ENCODE measurements around the gene MGAT5B. TPM values are rescaled to one million over a fixed set of nuclear protein-coding genes. Genes with fewer than 3 reads are reported as not detected.
A peak's percentile ranks its signal among the peaks of the same experiment; 100 is the strongest.

The MGAT5B gene, protein sequence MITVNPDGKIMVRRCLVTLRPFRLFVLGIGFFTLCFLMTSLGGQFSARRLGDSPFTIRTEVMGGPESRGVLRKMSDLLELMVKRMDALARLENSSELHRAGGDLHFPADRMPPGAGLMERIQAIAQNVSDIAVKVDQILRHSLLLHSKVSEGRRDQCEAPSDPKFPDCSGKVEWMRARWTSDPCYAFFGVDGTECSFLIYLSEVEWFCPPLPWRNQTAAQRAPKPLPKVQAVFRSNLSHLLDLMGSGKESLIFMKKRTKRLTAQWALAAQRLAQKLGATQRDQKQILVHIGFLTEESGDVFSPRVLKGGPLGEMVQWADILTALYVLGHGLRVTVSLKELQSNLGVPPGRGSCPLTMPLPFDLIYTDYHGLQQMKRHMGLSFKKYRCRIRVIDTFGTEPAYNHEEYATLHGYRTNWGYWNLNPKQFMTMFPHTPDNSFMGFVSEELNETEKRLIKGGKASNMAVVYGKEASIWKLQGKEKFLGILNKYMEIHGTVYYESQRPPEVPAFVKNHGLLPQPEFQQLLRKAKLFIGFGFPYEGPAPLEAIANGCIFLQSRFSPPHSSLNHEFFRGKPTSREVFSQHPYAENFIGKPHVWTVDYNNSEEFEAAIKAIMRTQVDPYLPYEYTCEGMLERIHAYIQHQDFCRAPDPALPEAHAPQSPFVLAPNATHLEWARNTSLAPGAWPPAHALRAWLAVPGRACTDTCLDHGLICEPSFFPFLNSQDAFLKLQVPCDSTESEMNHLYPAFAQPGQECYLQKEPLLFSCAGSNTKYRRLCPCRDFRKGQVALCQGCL
- polyA plus RNA-seq (2013, experiment 1 of 4), result 4.1 TPM
- polyA plus RNA-seq (2013, experiment 2 of 4), result 2.6 TPM
- polyA plus RNA-seq (2013, experiment 3 of 4), result 4.2 TPM
- polyA plus RNA-seq (2013, experiment 4 of 4), result 3.3 TPM

DNA sequence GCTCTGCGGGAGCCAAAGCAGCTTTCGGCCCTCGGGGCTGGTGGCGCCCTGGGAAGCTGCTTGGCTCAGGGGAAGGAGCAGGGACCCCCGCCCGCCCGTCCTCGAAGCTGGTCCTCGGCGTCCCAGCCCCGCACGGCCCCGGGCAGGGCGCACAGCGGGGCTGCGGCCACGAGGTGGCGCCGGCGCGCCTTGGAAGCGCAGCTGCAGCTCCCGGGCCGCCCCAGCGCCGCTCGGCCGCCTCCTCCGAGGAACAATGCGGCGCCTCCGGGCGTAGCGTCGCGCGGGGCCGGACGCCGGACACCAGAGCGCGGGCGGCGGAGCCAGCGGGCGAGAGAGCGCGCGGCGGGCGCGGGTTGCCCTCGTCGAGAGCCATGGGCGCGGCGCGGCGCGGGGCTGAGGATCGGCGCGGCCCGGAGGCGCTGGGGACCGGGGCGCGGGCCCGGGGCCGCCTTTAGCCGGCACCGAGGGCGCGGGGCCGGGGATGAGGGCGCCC, at the start of gene MGAT5B:
Gene MGAT5B (plus strand): TSS at position 229 of the 493 bp plus-strand sequence. CDS start 626 bp downstream, outside the sequence.
- no peaks in the 10 kb centered on the region for H3K9me3 ChIP-seq (ENCODE audit: control insufficient read depth, low read length)
- no peak within 1 kb of the TSS for H3K27ac ChIP-seq (ENCODE audit: insufficient read depth, low read depth, low read length, poor library complexity, severe bottlenecking)
- H3K4me1 ChIP-seq (ENCODE audit: control insufficient read depth, insufficient read depth, low read length), result peaks cover 15% of the 10 kb centered on the region
- peak within 1 kb of the TSS; percentile 35 for H3K4me3 ChIP-seq (ENCODE audit: insufficient read depth, low read depth, low read length)
- no peaks in the 10 kb centered on the region for H3K36me3 ChIP-seq (ENCODE audit: control insufficient read depth, insufficient read depth, low read length)
- H3K27me3 ChIP-seq (ENCODE audit: control insufficient read depth, insufficient read depth, low read length, poor library complexity, severe bottlenecking), result peaks cover 43% of the 10 kb centered on the region
- WGBS, 2 experiments, result 0% methylated on average over 76 of the region's 76 CpGs

DNA sequence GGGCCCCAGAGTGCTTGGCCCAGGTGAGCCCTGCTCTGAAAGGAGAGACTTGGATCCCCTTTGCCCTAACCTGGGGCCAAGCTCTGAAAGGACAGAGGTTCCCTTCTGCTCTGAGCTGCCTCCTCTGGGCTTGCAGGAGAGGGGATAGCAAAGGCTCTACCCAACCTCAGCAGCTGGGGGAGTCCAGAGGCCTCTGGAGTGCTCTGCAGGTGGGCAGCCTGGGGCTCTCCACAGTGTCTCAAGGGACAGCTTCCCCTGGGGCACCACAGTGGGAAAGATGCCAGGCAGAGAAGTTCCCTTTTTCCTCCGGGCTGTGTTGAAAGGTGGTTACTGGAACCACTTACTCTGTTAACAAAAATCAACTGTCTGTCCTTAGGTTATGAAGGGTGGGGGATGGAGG, 48.2 kb upstream of the MGAT5B start:
- H3K9me3 ChIP-seq (ENCODE audit: control insufficient read depth, low read length), result no peaks in the 10 kb centered on the region
- H3K27me3 ChIP-seq (ENCODE audit: control insufficient read depth, insufficient read depth, low read length, poor library complexity, severe bottlenecking), result no peaks in the 10 kb centered on the region
- peaks cover 5% of the 10 kb centered on the region for H3K4me1 ChIP-seq (ENCODE audit: control insufficient read depth, insufficient read depth, low read length)
- no peak overlapping the region for H3K4me3 ChIP-seq (ENCODE audit: insufficient read depth, low read depth, low read length)
- no peaks in the 10 kb centered on the region for H3K36me3 ChIP-seq (ENCODE audit: control insufficient read depth, insufficient read depth, low read length)
- no peak overlapping the region for H3K27ac ChIP-seq (ENCODE audit: insufficient read depth, low read depth, low read length, poor library complexity, severe bottlenecking)
- 53 to 69% methylated on average over 1 of the region's 1 CpG for WGBS, 2 experiments

DNA sequence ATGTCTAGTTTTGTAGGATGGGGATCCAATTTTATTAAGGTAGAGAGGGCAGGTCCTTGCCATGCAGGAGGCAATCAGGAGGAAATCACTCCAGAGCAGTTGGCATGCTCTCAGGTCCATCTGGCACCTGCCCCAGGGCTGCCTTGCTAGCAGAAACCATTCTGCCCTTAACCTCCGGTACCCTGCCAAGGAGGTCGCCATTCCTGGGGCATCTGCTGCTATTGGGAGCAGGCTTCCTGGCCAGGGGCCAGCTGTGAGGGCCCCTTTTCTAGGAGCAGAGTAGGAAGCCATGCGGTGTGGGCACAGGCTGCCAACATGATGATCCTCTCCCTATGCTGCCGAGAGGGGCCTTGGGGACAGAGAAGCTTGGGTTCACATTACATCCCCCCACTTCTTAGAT, 47.6 kb upstream of the MGAT5B start:
- H3K27ac ChIP-seq (ENCODE audit: insufficient read depth, low read depth, low read length, poor library complexity, severe bottlenecking), result no peak overlapping the region
- H3K4me1 ChIP-seq (ENCODE audit: control insufficient read depth, insufficient read depth, low read length), result peaks cover 5% of the 10 kb centered on the region
- no peak overlapping the region for H3K4me3 ChIP-seq (ENCODE audit: insufficient read depth, low read depth, low read length)
- H3K36me3 ChIP-seq (ENCODE audit: control insufficient read depth, insufficient read depth, low read length), result no peaks in the 10 kb centered on the region
- 94 to 97% methylated on average over 4 of the region's 4 CpGs for WGBS, 2 experiments
- no peaks in the 10 kb centered on the region for H3K9me3 ChIP-seq (ENCODE audit: control insufficient read depth, low read length)
- no peaks in the 10 kb centered on the region for H3K27me3 ChIP-seq (ENCODE audit: control insufficient read depth, insufficient read depth, low read length, poor library complexity, severe bottlenecking)

DNA sequence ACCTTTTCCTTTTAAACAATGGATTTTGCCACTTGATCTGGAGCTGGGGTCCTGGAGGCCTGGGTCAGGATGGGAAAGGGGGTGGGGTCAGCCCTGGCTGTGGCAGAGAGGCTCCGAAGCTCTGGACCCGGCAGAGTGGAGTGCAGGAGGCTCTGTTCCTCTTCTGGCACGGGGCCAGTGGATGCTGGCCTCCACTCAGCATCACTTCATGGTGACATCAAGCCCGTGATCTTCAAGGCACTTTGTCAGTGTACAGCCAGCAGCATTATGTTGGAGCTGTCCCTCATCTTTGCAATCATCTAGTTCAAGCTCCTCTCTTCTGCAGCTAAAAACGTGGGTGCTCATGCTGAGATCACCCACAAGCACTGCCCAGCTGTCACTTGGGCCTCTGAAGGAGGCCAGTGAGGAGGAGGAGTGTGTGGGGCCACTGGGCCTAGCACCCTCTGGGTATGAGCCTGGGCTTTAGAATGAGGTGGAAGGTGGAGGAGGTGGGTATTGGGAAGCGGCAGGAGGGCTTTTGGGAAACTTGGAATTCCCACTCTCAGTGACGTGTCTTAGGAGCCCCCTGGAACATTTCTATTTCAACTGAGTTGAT, 45.9 kb upstream of the MGAT5B start:
- WGBS, 2 experiments, result 83 to 90% methylated on average over 7 of the region's 7 CpGs
- no peaks in the 10 kb centered on the region for H3K36me3 ChIP-seq (ENCODE audit: control insufficient read depth, insufficient read depth, low read length)

DNA sequence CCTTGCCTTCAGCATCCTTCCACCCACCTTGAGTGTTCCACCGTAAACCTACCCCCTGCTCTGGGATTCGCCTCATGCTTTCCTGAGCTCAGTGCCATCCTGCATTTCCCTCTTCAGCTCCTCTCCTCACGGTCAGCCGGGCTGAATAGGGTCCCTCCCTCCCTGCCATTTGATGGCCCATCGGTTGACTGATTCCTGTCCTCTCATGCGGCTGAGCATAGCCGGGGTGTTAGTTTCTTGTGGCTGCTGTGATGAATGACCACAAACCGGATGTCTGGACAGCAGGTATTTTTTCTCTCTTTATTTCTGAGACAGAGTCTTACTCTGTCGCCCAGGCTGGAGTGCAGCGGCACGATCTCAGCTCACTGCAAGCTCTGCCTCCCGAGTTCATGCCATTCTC, 44.1 kb upstream of the MGAT5B start:
- H3K4me1 ChIP-seq (ENCODE audit: control insufficient read depth, insufficient read depth, low read length), result peaks cover 5% of the 10 kb centered on the region
- no peaks in the 10 kb centered on the region for H3K9me3 ChIP-seq (ENCODE audit: control insufficient read depth, low read length)
- no peak overlapping the region for H3K4me3 ChIP-seq (ENCODE audit: insufficient read depth, low read depth, low read length)

More for the DNA sequence above, 45.9 kb upstream of the MGAT5B start:
- H3K27ac ChIP-seq (ENCODE audit: insufficient read depth, low read depth, low read length, poor library complexity, severe bottlenecking), result no peak overlapping the region
- no peak overlapping the region for H3K4me3 ChIP-seq (ENCODE audit: insufficient read depth, low read depth, low read length)
- H3K9me3 ChIP-seq (ENCODE audit: control insufficient read depth, low read length), result no peaks in the 10 kb centered on the region
- no peaks in the 10 kb centered on the region for H3K27me3 ChIP-seq (ENCODE audit: control insufficient read depth, insufficient read depth, low read length, poor library complexity, severe bottlenecking)
- H3K4me1 ChIP-seq (ENCODE audit: control insufficient read depth, insufficient read depth, low read length), result peaks cover 5% of the 10 kb centered on the region

DNA sequence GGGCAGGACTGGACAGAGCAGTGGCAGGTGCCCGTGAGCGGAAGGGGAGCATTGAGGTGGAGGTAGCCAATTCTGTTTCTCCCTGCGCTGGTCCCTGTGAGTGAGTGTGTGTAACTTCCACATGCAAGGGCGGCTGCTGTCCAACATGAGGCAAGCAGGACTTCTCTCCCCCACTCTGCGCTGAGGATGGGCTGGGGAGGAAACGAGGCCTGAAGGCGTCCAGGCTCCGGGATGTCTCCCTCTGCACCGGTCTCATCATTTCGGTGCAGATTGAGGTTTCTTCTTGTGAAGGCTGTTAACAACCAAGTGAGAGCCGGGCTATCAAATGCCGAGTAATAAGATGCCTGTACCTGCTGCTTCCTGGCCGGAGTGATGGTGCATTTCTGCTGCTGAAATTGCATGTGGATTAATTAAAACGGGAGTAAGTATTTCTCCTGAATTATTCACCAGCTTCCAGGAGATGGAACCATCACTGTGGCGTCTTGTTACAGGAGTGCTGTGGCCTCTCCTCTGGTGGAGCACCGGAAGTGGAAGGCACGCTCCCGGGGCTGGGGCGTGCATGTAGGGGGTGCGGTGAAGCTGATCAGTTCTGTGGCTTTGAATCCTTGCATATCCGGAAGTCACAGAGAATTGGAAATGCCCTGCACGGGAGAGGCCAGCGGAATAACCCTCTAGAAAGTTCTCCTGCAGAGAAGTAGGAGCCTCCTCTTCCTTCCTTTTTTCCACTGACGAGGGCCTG, 41.7 kb upstream of the MGAT5B start:
- WGBS, 2 experiments, result 89 to 92% methylated on average over 24 of the region's 24 CpGs
- Histone ChIP-seq H3K36me3 (ENCODE audit: control insufficient read depth, insufficient read depth, low read length) (no peaks in the 10 kb centered on the region), H3K27me3 (ENCODE audit: control insufficient read depth, insufficient read depth, low read length, poor library complexity, severe bottlenecking) (no peaks in the 10 kb centered on the region), H3K9me3 (ENCODE audit: control insufficient read depth, low read length) (no peaks in the 10 kb centered on the region), H3K4me1 (ENCODE audit: control insufficient read depth, insufficient read depth, low read length) (no peaks in the 10 kb centered on the region), H3K4me3 (ENCODE audit: insufficient read depth, low read depth, low read length) (no peak overlapping the region), H3K27ac (ENCODE audit: insufficient read depth, low read depth, low read length, poor library complexity, severe bottlenecking) (no peak overlapping the region)

More for the DNA sequence above, 44.1 kb upstream of the MGAT5B start:
- 88 to 90% methylated on average over 12 of the region's 12 CpGs for WGBS, 2 experiments
- Histone ChIP-seq H3K27ac (ENCODE audit: insufficient read depth, low read depth, low read length, poor library complexity, severe bottlenecking) (no peak overlapping the region), H3K27me3 (ENCODE audit: control insufficient read depth, insufficient read depth, low read length, poor library complexity, severe bottlenecking) (no peaks in the 10 kb centered on the region), H3K36me3 (ENCODE audit: control insufficient read depth, insufficient read depth, low read length) (no peaks in the 10 kb centered on the region)

DNA sequence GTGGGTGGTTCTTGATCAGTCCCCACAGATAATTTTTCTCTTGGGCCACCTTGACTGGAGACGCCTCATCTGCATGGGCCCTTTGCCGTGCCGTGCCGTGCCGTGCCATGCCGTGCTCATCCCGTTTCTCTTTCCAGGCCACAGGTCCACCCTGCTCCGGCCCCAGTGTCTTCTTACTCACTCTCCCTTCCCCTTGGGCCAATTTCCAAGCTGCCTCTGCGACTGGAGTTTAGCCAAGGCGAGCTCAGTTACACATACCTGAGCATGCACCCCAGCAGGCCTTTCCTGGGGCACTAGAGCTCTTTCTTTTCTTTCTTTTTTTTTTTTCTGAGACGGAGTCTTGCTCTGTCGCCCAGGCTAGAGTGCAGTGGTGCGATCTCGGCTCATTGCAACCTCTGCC, 40.5 kb upstream of the MGAT5B start:
- 92 to 94% methylated on average over 14 of the region's 14 CpGs for WGBS, 2 experiments
- Histone ChIP-seq H3K4me3 (ENCODE audit: insufficient read depth, low read depth, low read length) (no peak overlapping the region), H3K9me3 (ENCODE audit: control insufficient read depth, low read length) (no peaks in the 10 kb centered on the region), H3K36me3 (ENCODE audit: control insufficient read depth, insufficient read depth, low read length) (no peaks in the 10 kb centered on the region), H3K27me3 (ENCODE audit: control insufficient read depth, insufficient read depth, low read length, poor library complexity, severe bottlenecking) (no peaks in the 10 kb centered on the region), H3K4me1 (ENCODE audit: control insufficient read depth, insufficient read depth, low read length) (no peaks in the 10 kb centered on the region), H3K27ac (ENCODE audit: insufficient read depth, low read depth, low read length, poor library complexity, severe bottlenecking) (no peak overlapping the region)

DNA sequence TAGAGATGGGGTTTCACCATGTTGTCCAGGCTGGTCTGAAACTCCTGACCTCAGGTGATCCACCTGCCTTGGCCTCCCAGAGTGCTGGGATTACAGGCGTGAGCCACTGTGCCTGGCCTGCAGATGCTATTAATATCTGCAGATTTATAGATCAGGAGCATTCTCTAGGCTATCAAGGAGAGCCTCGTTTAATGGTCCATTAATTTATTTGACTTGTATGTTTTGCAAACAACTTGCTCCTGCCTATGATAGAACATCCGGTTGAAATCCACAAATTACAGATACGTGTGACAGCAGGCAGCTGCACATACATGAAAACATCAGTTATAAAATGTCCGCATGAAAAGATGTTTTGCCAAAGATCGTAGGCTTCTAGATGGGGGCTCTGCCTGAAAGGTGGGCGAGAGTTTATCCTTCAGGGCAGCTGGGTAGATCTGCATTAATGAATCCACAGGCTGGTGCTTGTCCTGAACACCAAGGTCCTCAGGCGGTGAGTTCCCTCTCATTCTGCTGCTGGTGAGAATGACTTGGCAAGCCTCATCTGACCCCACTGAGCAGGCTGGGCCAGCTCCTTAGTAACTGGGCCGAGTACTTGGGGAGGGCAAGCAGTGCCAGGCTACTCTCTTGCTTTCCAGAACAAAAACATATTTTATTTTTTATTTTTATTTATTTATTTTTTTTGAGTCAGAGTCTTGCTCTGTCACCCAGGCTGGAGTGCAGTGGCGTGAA, 37.1 kb upstream of the MGAT5B start:
- Histone ChIP-seq H3K4me1 (ENCODE audit: control insufficient read depth, insufficient read depth, low read length) (no peaks in the 10 kb centered on the region), H3K36me3 (ENCODE audit: control insufficient read depth, insufficient read depth, low read length) (no peaks in the 10 kb centered on the region), H3K9me3 (ENCODE audit: control insufficient read depth, low read length) (no peaks in the 10 kb centered on the region), H3K27me3 (ENCODE audit: control insufficient read depth, insufficient read depth, low read length, poor library complexity, severe bottlenecking) (no peaks in the 10 kb centered on the region), H3K4me3 (ENCODE audit: insufficient read depth, low read depth, low read length) (no peak overlapping the region), H3K27ac (ENCODE audit: insufficient read depth, low read depth, low read length, poor library complexity, severe bottlenecking) (no peak overlapping the region)
- 92 to 94% methylated on average over 10 of the region's 10 CpGs for WGBS, 2 experiments

DNA sequence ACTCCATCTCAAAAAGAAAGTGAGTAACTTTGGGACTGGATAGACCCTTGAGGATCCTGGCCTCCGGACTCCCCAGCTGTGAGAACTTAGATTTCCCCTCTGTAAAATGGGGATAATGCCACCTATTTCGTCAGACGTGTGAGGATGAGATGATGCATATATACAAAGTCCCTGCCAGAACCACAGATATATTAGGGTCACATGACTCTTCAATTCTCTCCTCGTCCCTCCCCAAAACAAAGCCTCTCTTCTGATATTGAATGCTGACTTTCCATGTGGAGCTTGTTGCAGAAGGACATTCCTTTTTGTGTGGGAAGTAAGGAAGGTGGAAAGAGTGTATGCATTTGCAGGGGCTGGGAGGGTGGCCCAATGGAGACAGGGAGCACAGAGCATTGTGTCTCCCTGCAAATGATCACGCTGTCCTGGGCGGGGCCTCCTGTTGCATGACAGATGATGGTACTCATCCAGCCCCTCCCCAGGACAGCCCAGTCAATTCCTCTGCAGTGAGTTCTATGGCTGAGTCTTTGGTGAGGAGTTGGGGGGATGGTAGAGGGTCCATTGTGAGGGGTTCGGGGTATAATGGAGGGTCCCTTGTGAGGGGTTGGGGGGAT, 35.1 kb upstream of the MGAT5B start:
- Histone ChIP-seq H3K9me3 (ENCODE audit: control insufficient read depth, low read length) (no peaks in the 10 kb centered on the region), H3K4me1 (ENCODE audit: control insufficient read depth, insufficient read depth, low read length) (no peaks in the 10 kb centered on the region), H3K27me3 (ENCODE audit: control insufficient read depth, insufficient read depth, low read length, poor library complexity, severe bottlenecking) (no peaks in the 10 kb centered on the region), H3K36me3 (ENCODE audit: control insufficient read depth, insufficient read depth, low read length) (no peaks in the 10 kb centered on the region), H3K4me3 (ENCODE audit: insufficient read depth, low read depth, low read length) (no peak overlapping the region), H3K27ac (ENCODE audit: insufficient read depth, low read depth, low read length, poor library complexity, severe bottlenecking) (no peak overlapping the region)
- 89 to 95% methylated on average over 7 of the region's 7 CpGs for WGBS, 2 experiments

Measured in ectodermal cell (in vitro differentiated cells).